Ishikawa (cell line): ENCODE results near the gene MED13L.

Experiments used
- CEBPB ChIP-seq: IDR thresholded peaks from 2 replicates; pipeline ENCODE4 v1.6.1; 2012
- CREB1 ChIP-seq: IDR thresholded peaks from 2 replicates; pipeline ENCODE4 v1.6.1; 2012; ENCODE audit warnings: low read depth
- EGR1 ChIP-seq: IDR thresholded peaks from 2 replicates; pipeline ENCODE4 v1.6.1; 2012
- EP300 ChIP-seq: IDR thresholded peaks from 2 replicates; pipeline ENCODE4 v1.6.1; 2012; ENCODE audit warnings: borderline replicate concordance
- FOXM1 ChIP-seq: IDR thresholded peaks from 2 replicates; pipeline ENCODE4 v1.6.1; 2012; ENCODE audit warnings: low read depth, borderline replicate concordance
- MAX ChIP-seq: IDR thresholded peaks from 2 replicates; pipeline ENCODE4 v1.6.1; 2012
- NFIC ChIP-seq: IDR thresholded peaks from 2 replicates; pipeline ENCODE4 v1.6.1; 2012
- RAD21 ChIP-seq: IDR thresholded peaks from 2 replicates; pipeline ENCODE4 v1.6.1; 2012; ENCODE audit warnings: low read depth
- TAF1 ChIP-seq: IDR thresholded peaks from 2 replicates; pipeline ENCODE4 v1.6.1; 2012; ENCODE audit warnings: low read depth, mild to moderate bottlenecking
- TCF12 ChIP-seq: IDR thresholded peaks from 2 replicates; pipeline ENCODE4 v1.6.1; 2012; ENCODE audit warnings: low read depth
- TEAD4 ChIP-seq: IDR thresholded peaks from 2 replicates; pipeline ENCODE4 v1.6.1; 2012
- USF1 ChIP-seq: IDR thresholded peaks from 2 replicates; pipeline ENCODE4 v1.6.1; 2012
- YY1 ChIP-seq: IDR thresholded peaks from 2 replicates; pipeline ENCODE4 v1.6.1; 2012; ENCODE audit warnings: low read depth
- ZBTB7A ChIP-seq: IDR thresholded peaks from 2 replicates; pipeline ENCODE4 v1.6.1; 2012; ENCODE audit warnings: low read depth
- TF ChIP-seq, protein P1 (sequence below): IDR thresholded peaks from 2 replicates; pipeline ENCODE4 v1.6.1; 2012; ENCODE audit warnings: low read depth, mild to moderate bottlenecking

The MED13L gene

DNA sequence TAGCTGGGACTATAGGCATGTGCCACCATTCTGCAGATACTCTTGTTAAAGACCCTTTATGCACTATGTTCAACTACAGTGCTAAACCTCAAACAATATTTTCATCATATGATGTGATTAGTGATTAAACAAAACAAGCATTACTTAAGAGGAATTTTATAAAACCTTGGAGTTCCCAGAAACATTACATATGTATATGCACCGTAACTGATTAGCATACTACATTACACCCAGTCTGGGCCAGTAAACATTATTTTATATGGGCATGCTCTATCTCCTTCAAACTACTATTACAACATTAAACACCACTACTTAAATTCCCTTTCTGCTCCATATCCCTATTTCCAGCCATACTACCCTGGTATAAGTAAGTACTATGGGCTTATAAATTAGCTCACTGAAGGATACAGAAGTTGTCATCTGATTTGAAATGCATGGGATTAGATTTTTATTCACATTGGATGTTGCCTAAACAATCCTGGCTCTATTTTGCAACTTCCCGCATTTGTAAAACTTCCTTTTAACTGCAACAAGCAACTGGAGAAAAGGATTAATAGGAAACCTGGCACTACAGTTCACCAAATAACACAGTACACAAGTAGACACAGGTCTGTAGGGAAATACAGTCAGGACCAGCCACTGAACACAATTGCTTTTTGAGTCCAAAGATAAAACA is 205.8 kb downstream of the MED13L start:
- TF ChIP-seq TCF12 (no peak), RAD21 (no peak), FOXM1 (no peak), YY1 (no peak), CEBPB (no peak), NFIC (no peak), ZBTB7A (no peak), MAX (no peak), USF1 (no peak), EP300 (no peak), EGR1 (no peak), CREB1 (no peak), TEAD4 (no peak), TAF1 (no peak)
- TF ChIP-seq, protein P1, sequence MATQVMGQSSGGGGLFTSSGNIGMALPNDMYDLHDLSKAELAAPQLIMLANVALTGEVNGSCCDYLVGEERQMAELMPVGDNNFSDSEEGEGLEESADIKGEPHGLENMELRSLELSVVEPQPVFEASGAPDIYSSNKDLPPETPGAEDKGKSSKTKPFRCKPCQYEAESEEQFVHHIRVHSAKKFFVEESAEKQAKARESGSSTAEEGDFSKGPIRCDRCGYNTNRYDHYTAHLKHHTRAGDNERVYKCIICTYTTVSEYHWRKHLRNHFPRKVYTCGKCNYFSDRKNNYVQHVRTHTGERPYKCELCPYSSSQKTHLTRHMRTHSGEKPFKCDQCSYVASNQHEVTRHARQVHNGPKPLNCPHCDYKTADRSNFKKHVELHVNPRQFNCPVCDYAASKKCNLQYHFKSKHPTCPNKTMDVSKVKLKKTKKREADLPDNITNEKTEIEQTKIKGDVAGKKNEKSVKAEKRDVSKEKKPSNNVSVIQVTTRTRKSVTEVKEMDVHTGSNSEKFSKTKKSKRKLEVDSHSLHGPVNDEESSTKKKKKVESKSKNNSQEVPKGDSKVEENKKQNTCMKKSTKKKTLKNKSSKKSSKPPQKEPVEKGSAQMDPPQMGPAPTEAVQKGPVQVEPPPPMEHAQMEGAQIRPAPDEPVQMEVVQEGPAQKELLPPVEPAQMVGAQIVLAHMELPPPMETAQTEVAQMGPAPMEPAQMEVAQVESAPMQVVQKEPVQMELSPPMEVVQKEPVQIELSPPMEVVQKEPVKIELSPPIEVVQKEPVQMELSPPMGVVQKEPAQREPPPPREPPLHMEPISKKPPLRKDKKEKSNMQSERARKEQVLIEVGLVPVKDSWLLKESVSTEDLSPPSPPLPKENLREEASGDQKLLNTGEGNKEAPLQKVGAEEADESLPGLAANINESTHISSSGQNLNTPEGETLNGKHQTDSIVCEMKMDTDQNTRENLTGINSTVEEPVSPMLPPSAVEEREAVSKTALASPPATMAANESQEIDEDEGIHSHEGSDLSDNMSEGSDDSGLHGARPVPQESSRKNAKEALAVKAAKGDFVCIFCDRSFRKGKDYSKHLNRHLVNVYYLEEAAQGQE: no peak

GRCh38 chr12:116070444-116070843 is 207.0 kb downstream of the MED13L start:
- TF ChIP-seq TEAD4: no peak
- TF ChIP-seq RAD21: no peak
- TF ChIP-seq, protein P1: no peak
- TF ChIP-seq EGR1: no peak
- TF ChIP-seq CEBPB: no peak
- TF ChIP-seq TAF1: no peak
- no peak for TF ChIP-seq NFIC
- no peak for TF ChIP-seq FOXM1
- TF ChIP-seq CREB1: no peak
- no peak for TF ChIP-seq ZBTB7A
- TF ChIP-seq MAX: no peak

GRCh38 chr12:116069943-116070342 is 207.6 kb downstream of the MED13L start:
- TF ChIP-seq NFIC (no peak), YY1 (no peak), TAF1 (no peak)

- no peak for TF ChIP-seq TCF12
- TF ChIP-seq USF1: no peak
- no peak for TF ChIP-seq ZBTB7A
- no peak for TF ChIP-seq TAF1
- TF ChIP-seq MAX: no peak
- TF ChIP-seq, protein P1: no peak
- TF ChIP-seq EGR1: no peak
- TF ChIP-seq CREB1: no peak
- TF ChIP-seq EP300: no peak
- TF ChIP-seq YY1: no peak
- TF ChIP-seq NFIC: no peak
- no peak for TF ChIP-seq TEAD4
- TF ChIP-seq FOXM1: no peak
- TF ChIP-seq CEBPB: no peak
Measured at GRCh38 chr12:116068853-116069252, 208.6 kb downstream of the MED13L start.
